OCI-LY7 (cell line): ENCODE measurements around the gene PRMT5. TPM values are rescaled to one million over a fixed set of nuclear protein-coding genes. Genes with fewer than 3 reads are reported as not detected.

ENCODE experiments used
- BruUV-seq: library from RNA; stranded (reverse); fragments of 400-500 nt; replicated peaks from 2 replicates; lab custom pipeline; 2021; lab: Mats Ljungman, UMichigan
- CTCF ChIA-PET: fragments of 300-600 bp; sonication (Branson Sonifier 250); formaldehyde crosslinking; loops from one replicate; lab custom pipeline; 2022; ENCODE audit warnings: antibody characterized with exemption; ENCODE audit not compliant: unreplicated experiment; lab: Charles Lee
- POLR2A ChIA-PET: fragments of 300-600 bp; sonication (Branson Sonifier 250); formaldehyde crosslinking; loops from one replicate; lab custom pipeline; 2022; ENCODE audit warnings: antibody characterized with exemption; lab: Charles Lee
- DNase-seq: peaks from one replicate; pipeline ENCODE4 v3.0.0-alpha.2; 2015; ENCODE audit warnings: low spot score
- H2AFZ ChIP-seq: fragments of 200-600 bp; sonication (generic), shearing (Covaris generic); 2 replicates; pipeline ENCODE4 v1.6.1; 2014; ENCODE audit warnings: mild to moderate bottlenecking, antibody characterized with exemption, low read length, moderate library complexity
- H3K27ac ChIP-seq: fragments of 200-600 bp; sonication (generic); 2 replicates; pipeline ENCODE4 v1.5.1; 2014; ENCODE audit warnings: mixed run types, low read depth, mild to moderate bottlenecking, moderate library complexity, low read length, inconsistent platforms; ENCODE audit not compliant: poor library complexity, severe bottlenecking
- H3K36me3 ChIP-seq: fragments of 200-600 bp; sonication (generic); 2 replicates; pipeline ENCODE4 v1.6.1; 2014; ENCODE audit warnings: mild to moderate bottlenecking, antibody characterized with exemption, low read length, moderate library complexity, mixed read lengths; ENCODE audit not compliant: insufficient read depth
- H3K4me1 ChIP-seq: fragments of 200-600 bp; sonication (generic); 2 replicates; pipeline ENCODE4 v1.5.1; 2014; ENCODE audit warnings: mild to moderate bottlenecking, low read length; ENCODE audit not compliant: insufficient read depth, poor library complexity, severe bottlenecking
- H3K4me2 ChIP-seq: fragments of 200-600 bp; sonication (generic); 2 replicates; pipeline ENCODE4 v1.6.1; 2014; ENCODE audit warnings: mild to moderate bottlenecking, low read length
- H3K4me3 ChIP-seq: fragments of 200-600 bp; sonication (generic); 2 replicates; pipeline ENCODE4 v1.5.1; 2014; ENCODE audit warnings: mild to moderate bottlenecking, low read depth, low read length; ENCODE audit not compliant: poor library complexity, severe bottlenecking
- H3K79me2 ChIP-seq: fragments of 200-600 bp; sonication (generic); 2 replicates; pipeline ENCODE4 v1.6.1; 2016; ENCODE audit warnings: low read depth, mild to moderate bottlenecking, low read length, moderate library complexity, mixed read lengths; ENCODE audit not compliant: insufficient read depth
- H3K9me2 ChIP-seq: fragments of 200-600 bp; sonication (generic); 2 replicates; pipeline ENCODE4 v1.6.1; 2016; ENCODE audit warnings: mild to moderate bottlenecking, low read length, mixed read lengths; ENCODE audit not compliant: insufficient read depth
- H3K9me3 ChIP-seq: fragments of 200-600 bp; sonication (generic); 2 replicates; pipeline ENCODE4 v1.6.1; 2014; ENCODE audit warnings: mild to moderate bottlenecking, mixed run types, low read length, mixed read lengths
- H4K20me1 ChIP-seq: fragments of 200-600 bp; sonication (generic); 2 replicates; pipeline ENCODE4 v1.6.1; 2014; ENCODE audit warnings: mild to moderate bottlenecking, antibody characterized with exemption, low read length, moderate library complexity, mixed read lengths; ENCODE audit not compliant: insufficient read depth
- EZH2phosphoT487 ChIP-seq: fragments of 200-600 bp; sonication (generic); IDR thresholded peaks from 2 replicates; pipeline ENCODE4 v1.6.1; 2018; ENCODE audit warnings: low read depth, borderline replicate concordance, mild to moderate bottlenecking, mixed run types, antibody characterized with exemption, low read length, moderate library complexity, mixed read lengths
- intact Hi-C: fragments of 100-400 bp; cut with micrococcal nuclease; formaldehyde crosslinking; loops from one replicate; pipeline ENCODE4 v1.10.0; 2022; ENCODE audit not compliant: unreplicated experiment
- total RNA-seq, 2 experiments: library from RNA; depleted of rRNA in 1 of 2; stranded (reverse); fragments of >200 nt in 1 of 2; shearing (Covaris generic) in 1 of 2; gene quantifications; 2 replicates each; pipeline ENCODE4 v1.2.3, GENCODE V29; 2014 to 2022
- TF ChIP-seq, protein P1 (sequence below): fragments of 200-600 bp; sonication (generic); conservative IDR thresholded peaks from 2 replicates; pipeline ENCODE4 v1.5.1; 2014; ENCODE audit warnings: mild to moderate bottlenecking, antibody characterized with exemption, low read length, moderate library complexity, mixed read lengths

PRMT5 gene
- total RNA-seq, 2 experiments from 2014 or later, result 93.1 to 135 TPM

DNA sequence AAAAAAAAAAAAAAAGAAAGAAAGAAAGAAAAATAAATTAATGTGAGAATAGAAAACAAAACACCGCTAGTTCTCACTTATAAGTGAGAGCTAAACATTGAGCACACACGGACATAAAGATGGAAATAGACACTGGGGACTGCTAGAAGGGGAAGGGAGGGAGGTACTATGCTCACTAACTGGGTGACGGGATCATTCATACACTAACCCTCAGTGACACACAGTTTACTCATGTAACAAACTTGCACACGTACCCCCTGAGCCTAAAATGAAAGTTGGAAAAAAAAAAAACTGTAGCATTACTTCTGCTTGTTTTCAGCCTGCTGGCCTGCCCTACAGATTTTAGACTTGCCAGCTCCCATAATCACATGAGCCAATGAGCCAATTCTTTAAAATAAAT lies 10.5 kb upstream of the PRMT5 start:
- Histone ChIP-seq H3K36me3 (peaks cover 40% of the 10 kb centered on the region), H3K9me2 (no peaks in the 10 kb centered on the region), H3K4me1 (no peaks in the 10 kb centered on the region), H3K27ac (no peak overlapping the region), H3K79me2 (no peaks in the 10 kb centered on the region), H3K4me2 (no peak overlapping the region), H4K20me1 (no peaks in the 10 kb centered on the region), H3K4me3 (no peak overlapping the region), H3K9me3 (no peaks in the 10 kb centered on the region), H2AFZ (no peak overlapping the region)
- ChIA-PET POLR2A (interaction anchor here (0.8 kb wide), 1 partner anchor 12 kb away, joined by 6 read pairs; no protein-coding TSS in a partner anchor), CTCF (no interaction called here)
- BruUV-seq, result no TSS peak
- TF ChIP-seq, protein P1, sequence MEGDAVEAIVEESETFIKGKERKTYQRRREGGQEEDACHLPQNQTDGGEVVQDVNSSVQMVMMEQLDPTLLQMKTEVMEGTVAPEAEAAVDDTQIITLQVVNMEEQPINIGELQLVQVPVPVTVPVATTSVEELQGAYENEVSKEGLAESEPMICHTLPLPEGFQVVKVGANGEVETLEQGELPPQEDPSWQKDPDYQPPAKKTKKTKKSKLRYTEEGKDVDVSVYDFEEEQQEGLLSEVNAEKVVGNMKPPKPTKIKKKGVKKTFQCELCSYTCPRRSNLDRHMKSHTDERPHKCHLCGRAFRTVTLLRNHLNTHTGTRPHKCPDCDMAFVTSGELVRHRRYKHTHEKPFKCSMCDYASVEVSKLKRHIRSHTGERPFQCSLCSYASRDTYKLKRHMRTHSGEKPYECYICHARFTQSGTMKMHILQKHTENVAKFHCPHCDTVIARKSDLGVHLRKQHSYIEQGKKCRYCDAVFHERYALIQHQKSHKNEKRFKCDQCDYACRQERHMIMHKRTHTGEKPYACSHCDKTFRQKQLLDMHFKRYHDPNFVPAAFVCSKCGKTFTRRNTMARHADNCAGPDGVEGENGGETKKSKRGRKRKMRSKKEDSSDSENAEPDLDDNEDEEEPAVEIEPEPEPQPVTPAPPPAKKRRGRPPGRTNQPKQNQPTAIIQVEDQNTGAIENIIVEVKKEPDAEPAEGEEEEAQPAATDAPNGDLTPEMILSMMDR, result no peak
- TF ChIP-seq EZH2phosphoT487, result no peak
- intact Hi-C loops, result no loop called here
- DNase-seq, result no peak

DNA sequence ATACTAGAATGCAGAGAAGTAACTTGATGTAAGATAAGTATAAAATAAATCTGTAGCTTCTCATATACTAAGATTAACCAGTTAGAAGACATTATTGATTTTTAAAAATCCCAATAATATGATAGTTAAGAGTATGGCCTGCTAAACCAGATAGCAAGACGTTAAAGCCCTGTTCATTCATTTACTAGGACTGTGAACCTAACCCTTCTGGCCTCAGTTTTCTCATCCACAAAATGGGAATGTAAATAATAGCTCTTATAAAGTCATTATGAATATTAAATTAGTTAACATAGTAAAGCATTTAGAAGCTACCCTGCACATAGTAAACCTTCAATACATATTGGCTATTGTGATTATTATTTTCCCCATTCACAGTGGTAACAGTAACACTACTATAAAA lies 6.0 kb upstream of the PRMT5 start:
- intact Hi-C loops, result no loop called here
- Histone ChIP-seq H3K4me2 (no peak overlapping the region), H3K9me2 (no peaks in the 10 kb centered on the region), H3K36me3 (peaks cover 15% of the 10 kb centered on the region), H4K20me1 (no peaks in the 10 kb centered on the region), H3K79me2 (no peaks in the 10 kb centered on the region), H3K27ac (no peak overlapping the region), H3K9me3 (no peaks in the 10 kb centered on the region), H2AFZ (no peak overlapping the region), H3K4me3 (no peak overlapping the region), H3K4me1 (peaks cover under 1% of the 10 kb centered on the region)
- ChIA-PET POLR2A (interaction anchor here (0.7 to 1.6 kb wide), 4 partner anchors 9 to 942 kb away, joined by 3 to 7 read pairs (median 4); no protein-coding TSS in a partner anchor), CTCF (no interaction called here)
- TF ChIP-seq EZH2phosphoT487, result no peak
- TF ChIP-seq, protein P1, result no peak
- DNase-seq, result no peak
- no TSS peak for BruUV-seq

DNA sequence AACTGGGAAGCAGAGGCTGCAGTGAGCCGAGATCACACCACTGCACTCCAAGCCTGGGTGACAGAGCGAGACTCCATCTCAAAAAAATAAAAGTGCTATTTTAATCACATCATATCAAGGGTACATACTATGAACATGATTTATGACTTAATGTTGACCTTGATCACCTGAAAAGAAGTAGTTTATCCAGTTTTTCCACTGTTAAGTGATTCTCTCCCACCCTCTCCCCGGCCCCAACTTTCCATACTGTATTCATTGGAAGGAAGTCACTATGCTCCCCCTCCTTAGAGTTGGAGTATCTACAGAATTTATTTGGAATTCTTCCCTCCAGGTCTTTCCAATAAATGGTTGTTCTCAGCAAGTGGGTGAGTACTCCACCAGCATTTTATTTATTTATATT lies 3.0 kb upstream of the PRMT5 start:
- no peaks in the 10 kb centered on the region for H3K9me2 ChIP-seq
- H3K27ac ChIP-seq, result no peak overlapping the region
- H3K9me3 ChIP-seq, result no peaks in the 10 kb centered on the region
- DNase-seq, result no peak
- no TSS peak for BruUV-seq
- POLR2A ChIA-PET, result interaction anchor here (0.8 kb wide), 1 partner anchor 25 kb away, joined by 3 read pairs; the partner anchor contains the start of gene HAUS4
- H3K4me1 ChIP-seq, result peaks cover 16% of the 10 kb centered on the region
- no peaks in the 10 kb centered on the region for H4K20me1 ChIP-seq
- no peak overlapping the region for H2AFZ ChIP-seq
- CTCF ChIA-PET, result no interaction called here
- no peak overlapping the region for H3K4me2 ChIP-seq
- H3K36me3 ChIP-seq, result peaks cover 10% of the 10 kb centered on the region; the same call in 1 of the 2 replicates
- TF ChIP-seq, protein P1, result no peak
- no peak for TF ChIP-seq EZH2phosphoT487
- peaks cover 19% of the 10 kb centered on the region for H3K79me2 ChIP-seq
- intact Hi-C loops, result no loop called here
- no peak overlapping the region for H3K4me3 ChIP-seq
